ENCODE data around the gene UCP3.

The UCP3 gene

GRCh38 chr11:73980001-73980961 is 28.6 kb downstream of the UCP3 start:
- Histone ChIP-seq H3K4me2 (ENCODE audit: low read length) (peak overlapping the region; percentile 13), H3K27ac (ENCODE audit: low read depth, low read length) (peak overlapping the region; percentile 17), H3K4me1 (ENCODE audit: control insufficient read depth, low read depth, low read length) (peaks cover 16% of the 10 kb centered on the region), H3K18ac (ENCODE audit: low read length) (no peak overlapping the region), H3K27me3 (ENCODE audit: insufficient read depth, low read length, poor library complexity) (no peaks in the 10 kb centered on the region), H3K4me3 (ENCODE audit: low read length) (no peak overlapping the region), H2BK15ac (replicated peaks; ENCODE audit: low read depth) (no peak overlapping the region), H3K36me3 (ENCODE audit: control insufficient read depth, insufficient read depth, low read length) (peaks cover 15% of the 10 kb centered on the region), H2AK5ac (ENCODE audit: low read length) (no peak overlapping the region), H4K5ac (ENCODE audit: low read length) (no peak overlapping the region), H2BK120ac (ENCODE audit: low read depth, low read length) (no peak overlapping the region), H4K8ac (ENCODE audit: low read depth, low read length) (no peak overlapping the region), H3K23ac (ENCODE audit: low read length) (peak overlapping the region; percentile 3), H3K79me1 (ENCODE audit: low read length) (peaks cover 10% of the 10 kb centered on the region), H3K4ac (ENCODE audit: low read depth, low read length) (no peak overlapping the region), H3K9ac (ENCODE audit: low read length) (peak overlapping the region; percentile 11), H2BK5ac (ENCODE audit: low read length) (no peak overlapping the region), H3K79me2 (ENCODE audit: control insufficient read depth, insufficient read depth, low read length) (peaks cover 7% of the 10 kb centered on the region), H3K56ac (ENCODE audit: low read length) (peak overlapping the region; percentile 64)
- WGBS (ENCODE audit: extremely low coverage, insufficient coverage, low lambda C conversion rate) = no CpG with 5 or more reads among the region's 6 CpGs
- DNase-seq = peak; percentile 67

GRCh38 chr11:73978576-73979086 is 30.3 kb downstream of the UCP3 start:
- no peak overlapping the region for H3K4me3 ChIP-seq (ENCODE audit: low read length)

GRCh38 chr11:73977856-73978519 is 30.9 kb downstream of the UCP3 start:
- Histone ChIP-seq H3K18ac (ENCODE audit: low read length) (no peak overlapping the region), H3K4me2 (ENCODE audit: low read length) (no peak overlapping the region), H2BK120ac (ENCODE audit: low read depth, low read length) (no peak overlapping the region), H3K4me3 (ENCODE audit: low read length) (no peak overlapping the region), H2AK5ac (ENCODE audit: low read length) (no peak overlapping the region), H3K36me3 (ENCODE audit: control insufficient read depth, insufficient read depth, low read length) (peaks cover 22% of the 10 kb centered on the region), H3K9ac (ENCODE audit: low read length) (no peak overlapping the region), H3K23ac (ENCODE audit: low read length) (peak overlapping the region; percentile 19), H2BK15ac (replicated peaks; ENCODE audit: low read depth) (no peak overlapping the region), H3K27ac (ENCODE audit: low read depth, low read length) (no peak overlapping the region), H3K56ac (ENCODE audit: low read length) (no peak overlapping the region), H4K5ac (ENCODE audit: low read length) (no peak overlapping the region), H3K79me1 (ENCODE audit: low read length) (peaks cover 10% of the 10 kb centered on the region), H3K79me2 (ENCODE audit: control insufficient read depth, insufficient read depth, low read length) (peaks cover 7% of the 10 kb centered on the region), H3K4ac (ENCODE audit: low read depth, low read length) (no peak overlapping the region), H4K8ac (ENCODE audit: low read depth, low read length) (no peak overlapping the region), H3K27me3 (ENCODE audit: insufficient read depth, low read length, poor library complexity) (no peaks in the 10 kb centered on the region), H3K4me1 (ENCODE audit: control insufficient read depth, low read depth, low read length) (peaks cover 13% of the 10 kb centered on the region), H2BK5ac (ENCODE audit: low read length) (no peak overlapping the region)
- no peak for DNase-seq
- no CpG with 5 or more reads among the region's 18 CpGs for WGBS (ENCODE audit: extremely low coverage, insufficient coverage, low lambda C conversion rate)

More at GRCh38 chr11:73978576-73979086, 30.3 kb downstream of the UCP3 start:
- peaks cover 22% of the 10 kb centered on the region for H3K36me3 ChIP-seq (ENCODE audit: control insufficient read depth, insufficient read depth, low read length)
- WGBS (ENCODE audit: extremely low coverage, insufficient coverage, low lambda C conversion rate) = no CpG with 5 or more reads among the region's 3 CpGs
- H3K4ac ChIP-seq (ENCODE audit: low read depth, low read length) = no peak overlapping the region
- H3K27ac ChIP-seq (ENCODE audit: low read depth, low read length) = no peak overlapping the region
- H3K79me1 ChIP-seq (ENCODE audit: low read length) = peaks cover 10% of the 10 kb centered on the region
- H4K8ac ChIP-seq (ENCODE audit: low read depth, low read length) = no peak overlapping the region
- no peak overlapping the region for H3K23ac ChIP-seq (ENCODE audit: low read length)
- H3K56ac ChIP-seq (ENCODE audit: low read length) = no peak overlapping the region
- no peak overlapping the region for H3K18ac ChIP-seq (ENCODE audit: low read length)
- peaks cover 15% of the 10 kb centered on the region for H3K4me1 ChIP-seq (ENCODE audit: control insufficient read depth, low read depth, low read length)
- DNase-seq = no peak
- H2BK120ac ChIP-seq (ENCODE audit: low read depth, low read length) = no peak overlapping the region
- H2BK5ac ChIP-seq (ENCODE audit: low read length) = no peak overlapping the region
- H3K9ac ChIP-seq (ENCODE audit: low read length) = no peak overlapping the region
- H3K27me3 ChIP-seq (ENCODE audit: insufficient read depth, low read length, poor library complexity) = no peaks in the 10 kb centered on the region
- no peak overlapping the region for H3K4me2 ChIP-seq (ENCODE audit: low read length)
- H2BK15ac ChIP-seq (replicated peaks; ENCODE audit: low read depth) = no peak overlapping the region
- H2AK5ac ChIP-seq (ENCODE audit: low read length) = no peak overlapping the region
- peaks cover 7% of the 10 kb centered on the region for H3K79me2 ChIP-seq (ENCODE audit: control insufficient read depth, insufficient read depth, low read length)
- no peak overlapping the region for H4K5ac ChIP-seq (ENCODE audit: low read length)

- Histone ChIP-seq H2BK5ac (ENCODE audit: low read length) (no peak overlapping the region), H3K36me3 (ENCODE audit: control insufficient read depth, insufficient read depth, low read length) (peaks cover 22% of the 10 kb centered on the region), H3K18ac (ENCODE audit: low read length) (no peak overlapping the region), H3K27me3 (ENCODE audit: insufficient read depth, low read length, poor library complexity) (no peaks in the 10 kb centered on the region), H3K79me1 (ENCODE audit: low read length) (peaks cover 7% of the 10 kb centered on the region), H4K5ac (ENCODE audit: low read length) (no peak overlapping the region), H3K56ac (ENCODE audit: low read length) (no peak overlapping the region), H4K8ac (ENCODE audit: low read depth, low read length) (no peak overlapping the region), H3K27ac (ENCODE audit: low read depth, low read length) (no peak overlapping the region), H3K23ac (ENCODE audit: low read length) (no peak overlapping the region), H2BK15ac (replicated peaks; ENCODE audit: low read depth) (no peak overlapping the region), H3K4me2 (ENCODE audit: low read length) (no peak overlapping the region), H3K4me3 (ENCODE audit: low read length) (no peak overlapping the region), H3K79me2 (ENCODE audit: control insufficient read depth, insufficient read depth, low read length) (peaks cover 3% of the 10 kb centered on the region), H3K4ac (ENCODE audit: low read depth, low read length) (no peak overlapping the region), H3K4me1 (ENCODE audit: control insufficient read depth, low read depth, low read length) (peaks cover 13% of the 10 kb centered on the region), H2AK5ac (ENCODE audit: low read length) (no peak overlapping the region), H3K9ac (ENCODE audit: low read length) (no peak overlapping the region), H2BK120ac (ENCODE audit: low read depth, low read length) (no peak overlapping the region)
- DNase-seq = no peak
- WGBS (ENCODE audit: extremely low coverage, insufficient coverage, low lambda C conversion rate) = no CpG with 5 or more reads among the region's 14 CpGs
Measured at GRCh38 chr11:73976451-73977151, 32.3 kb downstream of the UCP3 start.

GRCh38 chr11:73975479-73975757 is 33.5 kb downstream of the UCP3 start:
- H3K36me3 ChIP-seq (ENCODE audit: control insufficient read depth, insufficient read depth, low read length) = peaks cover 22% of the 10 kb centered on the region
- H4K5ac ChIP-seq (ENCODE audit: low read length) = no peak overlapping the region
- H3K4ac ChIP-seq (ENCODE audit: low read depth, low read length) = no peak overlapping the region
- no peaks in the 10 kb centered on the region for H3K79me1 ChIP-seq (ENCODE audit: low read length)
- DNase-seq = no peak
- H3K4me1 ChIP-seq (ENCODE audit: control insufficient read depth, low read depth, low read length) = peaks cover 7% of the 10 kb centered on the region
- no peak overlapping the region for H4K8ac ChIP-seq (ENCODE audit: low read depth, low read length)
- H2BK15ac ChIP-seq (replicated peaks; ENCODE audit: low read depth) = no peak overlapping the region
- H3K23ac ChIP-seq (ENCODE audit: low read length) = no peak overlapping the region
- H3K79me2 ChIP-seq (ENCODE audit: control insufficient read depth, insufficient read depth, low read length) = no peaks in the 10 kb centered on the region
- WGBS (ENCODE audit: extremely low coverage, insufficient coverage, low lambda C conversion rate) = no CpG with 5 or more reads among the region's 6 CpGs
- H3K56ac ChIP-seq (ENCODE audit: low read length) = no peak overlapping the region
- no peak overlapping the region for H3K9ac ChIP-seq (ENCODE audit: low read length)
- no peaks in the 10 kb centered on the region for H3K27me3 ChIP-seq (ENCODE audit: insufficient read depth, low read length, poor library complexity)
- no peak overlapping the region for H2BK120ac ChIP-seq (ENCODE audit: low read depth, low read length)
- H3K4me3 ChIP-seq (ENCODE audit: low read length) = no peak overlapping the region
- no peak overlapping the region for H3K4me2 ChIP-seq (ENCODE audit: low read length)
- H3K27ac ChIP-seq (ENCODE audit: low read depth, low read length) = no peak overlapping the region
- H3K18ac ChIP-seq (ENCODE audit: low read length) = no peak overlapping the region
- no peak overlapping the region for H2AK5ac ChIP-seq (ENCODE audit: low read length)
- H2BK5ac ChIP-seq (ENCODE audit: low read length) = no peak overlapping the region
